PC-3 (cell line): ENCODE measurements around the gene POLR2F.

Experiments
- CTCF ChIP-seq: fragments of 300-600 bp; sonication (generic); conservative IDR thresholded peaks from 2 replicates; pipeline ENCODE4 v1.5.1; 2017; ENCODE audit warnings: antibody characterized with exemption, low read depth, mild to moderate bottlenecking, low read length
- EZH2 ChIP-seq: fragments of 300-600 bp; sonication (generic); IDR thresholded peaks from one replicate; pipeline ENCODE4 v1.6.1; 2017; ENCODE audit warnings: antibody characterized with exemption, mild to moderate bottlenecking, low read length; ENCODE audit not compliant: unreplicated experiment
- EZH2phosphoT487 ChIP-seq: fragments of 300-600 bp; sonication (generic); IDR thresholded peaks from 2 replicates; pipeline ENCODE4 v1.6.1; 2018; ENCODE audit warnings: mild to moderate bottlenecking, antibody characterized with exemption, low read length, borderline replicate concordance

- no peak for TF ChIP-seq CTCF
- TF ChIP-seq EZH2phosphoT487, result no peak
- TF ChIP-seq EZH2, result no peak
Observed at GRCh38 chr22:37961062-37961461, 7.6 kb downstream of the POLR2F start.
